ENCODE results near the gene FRMPD2. TPM values are rescaled to one million over a fixed set of nuclear protein-coding genes. Genes with fewer than 3 reads are reported as not detected.
"Not testable (repeated sequence)": the region's sequence is repeated elsewhere in the genome, so short reads cannot be mapped to it uniquely, and the experiment has no call there.

FRMPD2 gene
- total RNA-seq, 4 donors from 2014 or later = 0.80 TPM; not detected in 3

- Histone ChIP-seq H3K9me3 (no peaks in the 10 kb centered on the region), H3K4me3 (no peak overlapping the region), H3K27me3 (no peaks in the 10 kb centered on the region), H3K27ac (no peak overlapping the region), H3K4me1 (peaks cover 0 to 4% (median 1%) of the 10 kb centered on the region in 4 donors), H3K36me3 (no peaks in the 10 kb centered on the region)
- in situ Hi-C loops (cut with MboI; ENCODE audit: low pct_ligation_motif_present in 1 of 4, low pct_unique_long_range_greater_than_20kb in 1 of 4, low sequenced_read_pairs in 3 of 4) (no loop called here), intact Hi-C loops (cut with DNase I; ENCODE audit: low total_unique reads) (no loop called here)
- TF ChIP-seq POLR2AphosphoS5 (IDR thresholded peaks at IDR 0.05) (no peak), POLR2A (IDR thresholded peaks at IDR 0.05) (no peak), EP300 (IDR thresholded peaks at IDR 0.05; ENCODE audit: low read depth) (no peak), CTCF (IDR thresholded peaks at IDR 0.05) (no peak)
- no peak for DNase-seq
Observed at GRCh38 chr10:48282829-48283228, 8.3 kb upstream of the FRMPD2 start.

GRCh38 chr10:48281697-48282096, 7.2 kb upstream of the FRMPD2 start:
- 48 to 70% methylated on average over 2 to 4 of the region's 4 CpGs for WGBS, 2 donors (ENCODE audit: low coverage in 1 of 2)
- H3K4me3 ChIP-seq; H3K36me3 ChIP-seq; H3K9me3 ChIP-seq; DNase-seq; intact Hi-C loops (cut with DNase I; ENCODE audit: low total_unique reads); in situ Hi-C loops (cut with MboI; ENCODE audit: low pct_ligation_motif_present in 1 of 4, low pct_unique_long_range_greater_than_20kb in 1 of 4, low sequenced_read_pairs in 3 of 4); H3K27me3 ChIP-seq; H3K27ac ChIP-seq; H3K4me1 ChIP-seq: not testable (repeated sequence)

- in situ Hi-C loops (cut with MboI; ENCODE audit: low pct_ligation_motif_present in 1 of 4, low pct_unique_long_range_greater_than_20kb in 1 of 4, low sequenced_read_pairs in 3 of 4) = no loop called here
- no peak for DNase-seq
- Histone ChIP-seq H3K27ac (no peak overlapping the region), H3K36me3 (no peaks in the 10 kb centered on the region), H3K27me3 (no peaks in the 10 kb centered on the region), H3K9me3 (no peaks in the 10 kb centered on the region), H3K4me3 (no peak overlapping the region), H3K4me1 (no peaks in the 10 kb centered on the region)
- intact Hi-C loops (cut with DNase I; ENCODE audit: low total_unique reads) = no loop called here
- WGBS, 2 donors (ENCODE audit: low coverage in 1 of 2) = 84% methylated on average over 2 of the region's 2 CpGs; no CpG with 5 or more reads in 1 of the 2 donors
- TF ChIP-seq POLR2A (IDR thresholded peaks at IDR 0.05) (no peak), CTCF (IDR thresholded peaks at IDR 0.05) (no peak), POLR2AphosphoS5 (IDR thresholded peaks at IDR 0.05) (no peak), EP300 (IDR thresholded peaks at IDR 0.05; ENCODE audit: low read depth) (no peak)
Observed at GRCh38 chr10:48279081-48279751, 4.7 kb upstream of the FRMPD2 start.

GRCh38 chr10:48277093-48277492, 2.6 kb upstream of the FRMPD2 start:
- no peak for DNase-seq
- Histone ChIP-seq H3K4me3 (no peak overlapping the region), H3K36me3 (no peaks in the 10 kb centered on the region), H3K4me1 (no peaks in the 10 kb centered on the region), H3K27ac (no peak overlapping the region), H3K9me3 (no peaks in the 10 kb centered on the region), H3K27me3 (no peaks in the 10 kb centered on the region)
- intact Hi-C loops (cut with DNase I; ENCODE audit: low total_unique reads) = no loop called here
- WGBS, 2 donors (ENCODE audit: low coverage in 1 of 2) = 84 to 91% methylated on average over 1 of the region's 1 CpG
- no peak for TF ChIP-seq POLR2A (IDR thresholded peaks at IDR 0.05)
- no peak for TF ChIP-seq EP300 (IDR thresholded peaks at IDR 0.05; ENCODE audit: low read depth)
- TF ChIP-seq CTCF (IDR thresholded peaks at IDR 0.05) = no peak
- no peak for TF ChIP-seq POLR2AphosphoS5 (IDR thresholded peaks at IDR 0.05)
- in situ Hi-C loops (cut with MboI; ENCODE audit: low pct_ligation_motif_present in 1 of 4, low pct_unique_long_range_greater_than_20kb in 1 of 4, low sequenced_read_pairs in 3 of 4) = no loop called here

- no peaks in the 10 kb centered on the region for H3K4me1 ChIP-seq
- no peaks in the 10 kb centered on the region for H3K27me3 ChIP-seq
- no peak overlapping the region for H3K4me3 ChIP-seq
- no peaks in the 10 kb centered on the region for H3K9me3 ChIP-seq
- TF ChIP-seq EP300 (IDR thresholded peaks at IDR 0.05; ENCODE audit: low read depth) = no peak
- no peak for TF ChIP-seq POLR2AphosphoS5 (IDR thresholded peaks at IDR 0.05)
- no peak for TF ChIP-seq CTCF (IDR thresholded peaks at IDR 0.05)
- TF ChIP-seq POLR2A (IDR thresholded peaks at IDR 0.05) = no peak
- H3K27ac ChIP-seq = no peak overlapping the region
- no peaks in the 10 kb centered on the region for H3K36me3 ChIP-seq
- 63 to 75% methylated on average over 1 to 2 of the region's 2 CpGs for WGBS, 2 donors (ENCODE audit: low coverage in 1 of 2)
- in situ Hi-C loops (cut with MboI; ENCODE audit: low pct_ligation_motif_present in 1 of 4, low pct_unique_long_range_greater_than_20kb in 1 of 4, low sequenced_read_pairs in 3 of 4) = no loop called here
- no peak for DNase-seq
- intact Hi-C loops (cut with DNase I; ENCODE audit: low total_unique reads) = no loop called here
Observed at GRCh38 chr10:48273741-48274140, 755 bp downstream of the FRMPD2 start.

Measured in transverse colon (tissue), 4 donors.